Heart right ventricle (tissue), 16 donors: ENCODE results near the gene KIF6. TPM values are rescaled to one million over a fixed set of nuclear protein-coding genes. Genes with fewer than 3 reads are reported as not detected.
"Not testable (repeated sequence)": the region's sequence is repeated elsewhere in the genome, so short reads cannot be mapped to it uniquely, and the experiment has no call there.

ENCODE experiments used
- ATAC-seq, 8 donors: fragments of 200-7000 bp; cut with Tn5 transposase; one replicate each; pipeline ENCODE4 v1.9.1; 2020; ENCODE audit warnings: mild to moderate bottlenecking in 8 of 8, moderate library complexity in 8 of 8, moderate number of reproducible peaks in 1 of 8
- DNase-seq, 2 donors: peaks; one replicate each; pipeline ENCODE4 v3.0.0-alpha.2; 2020
- H3K27ac ChIP-seq, 10 donors: fragments of 200-600 bp; sonication (generic) in 2 of 10; one replicate each; pipeline versions ENCODE4 v1.5.0 to v1.8.0; 2020 to 2022; ENCODE audit warnings: mild to moderate bottlenecking in 3 of 10
- H3K27me3 ChIP-seq, 7 donors: fragments of 200-600 bp; one replicate each; pipeline ENCODE4 v1.8.0; 2021 to 2022; ENCODE audit warnings: mild to moderate bottlenecking in 2 of 7
- H3K36me3 ChIP-seq, 9 donors: fragments of 200-600 bp; sonication (generic) in 1 of 9; one replicate each; pipeline versions ENCODE4 v1.5.0 to v1.8.0; 2020 to 2022; ENCODE audit warnings: mild to moderate bottlenecking in 2 of 9
- H3K4me1 ChIP-seq, 9 donors: fragments of 200-600 bp; sonication (generic) in 1 of 9; one replicate each; pipeline versions ENCODE4 v1.5.0 to v1.8.0; 2020 to 2022; ENCODE audit warnings: mild to moderate bottlenecking in 4 of 9
- H3K4me3 ChIP-seq, 10 donors: fragments of 200-600 bp; sonication (generic) in 2 of 10; one replicate each; pipeline versions ENCODE4 v1.5.0 to v1.8.0; 2020 to 2022; ENCODE audit warnings: mild to moderate bottlenecking in 7 of 10, moderate library complexity in 2 of 10
- H3K9me3 ChIP-seq, 11 donors: fragments of 200-600 bp in 10 of 11; sonication (generic) in 2 of 11; one replicate each; pipeline versions ENCODE4 v1.5.0 to v1.8.0; 2013 to 2022; ENCODE audit warnings: mild to moderate bottlenecking in 2 of 11, control low read depth in 1 of 11, moderate library complexity in 1 of 11
- CTCF ChIP-seq, 9 donors: fragments of 200-600 bp; sonication (generic) in 2 of 9; IDR thresholded peaks; one replicate each; pipeline versions ENCODE4 v1.5.0 to v1.8.0; 2021 to 2022; ENCODE audit warnings: antibody characterized with exemption in 9 of 9, mild to moderate bottlenecking in 5 of 9, moderate library complexity in 1 of 9
- WGBS, 2 donors: extraction: QIAGEN DNeasy Blood & Tissue Kit; methylation state at CpG; one replicate each; pipeline ENCODE4 v1.1.7; 2013; ENCODE audit warnings: inconsistent platforms in 1 of 2; 5-methylcytosine and 5-hydroxymethylcytosine counted together
- intact Hi-C, 10 donors: fragments of 100-400 bp; cut with DNase I; formaldehyde crosslinking; loops; one replicate each; pipeline versions ENCODE4 v1.11.1 to v1.14.2; 2022
- polyA plus RNA-seq, 2 donors: library from polyadenylated mRNA; stranded (reverse); fragments of 200-250 nt; gene quantifications; one replicate each; pipeline ENCODE4 v1.2.3, GENCODE V29; 2013
- total RNA-seq, 10 donors: library from RNA; stranded (reverse); fragmentation: NEBNext Ultra II Directional in 3 of 10; extraction: Animal tissue kit (Norgen Biotek cat#: 25700) in 3 of 10; gene quantifications; one replicate each; pipeline versions ENCODE4 v1.2.1 to v1.2.4, GENCODE V29; 2021 to 2023
- donor health status: Arrhythmogenic right ventricular cardiomyopathy.
- donor health status: ischemic (EF 13 %, LVEDD 7.1; RV severe dilation, severe dysfunction).
- donor health status: healthy with polysubstance abuse.
- donor health status: DM: no; HTN: yes; CAD: no.
- donor health status: DM: no; HTN: no; CAD: no.
- donor health status: ischemic (EF 25% LVEDD 6.9; RV normal size, moderate dysfunction).
- donor health status: ischemic (EF 25% LVEDD 5.7; RV mildly dilated, moderate dysfunction).
- donor health status: healthy.
- donor health status: DM: yes; HTN: yes; CAD: no.
- donor health status: Ischemic cardiomyopathy.
- donor health status: ischemic (EF 35%, LVEDD 5.7; RV mildly dilated, moderate dysfunction).
- donor health status: nonischemic (EF 11% LVEDD 7.7; RV severe dilation, severe dysfunction).
- donor health status: DM: yes; HTN: yes; CAD: no.
- donor health status: PGD.
- donor health status: ischemic (EF 29% LVEDD 5.4; RV normal size, mild dysfunction).
- donor health status: nonischemic (EF 23%, LVEDD 6.1; RV moderate dilation, normal function).

Gene KIF6
- total and polyA plus RNA-seq, 12 donors: 0.01 to 1.6 (median 0.45) TPM; not detected in 2

- H3K27ac ChIP-seq: no peak overlapping the region
- no peaks in the 10 kb centered on the region for H3K27me3 ChIP-seq
- H3K9me3 ChIP-seq: no peaks in the 10 kb centered on the region
- TF ChIP-seq CTCF (IDR thresholded peaks at IDR 0.05): no peak
- no peaks in the 10 kb centered on the region for H3K36me3 ChIP-seq
- peaks cover 0 to 3% (median 0%) of the 10 kb centered on the region in 9 donors for H3K4me1 ChIP-seq
- H3K4me3 ChIP-seq: no peak overlapping the region
- ATAC-seq: no peak
- no peak for DNase-seq
- WGBS, 2 donors: 66 to 73% methylated on average over 3 of the region's 3 CpGs
- intact Hi-C loops: no loop called here
Observed at GRCh38 chr6:39684790-39685488, 40.3 kb downstream of the KIF6 start.

DNA sequence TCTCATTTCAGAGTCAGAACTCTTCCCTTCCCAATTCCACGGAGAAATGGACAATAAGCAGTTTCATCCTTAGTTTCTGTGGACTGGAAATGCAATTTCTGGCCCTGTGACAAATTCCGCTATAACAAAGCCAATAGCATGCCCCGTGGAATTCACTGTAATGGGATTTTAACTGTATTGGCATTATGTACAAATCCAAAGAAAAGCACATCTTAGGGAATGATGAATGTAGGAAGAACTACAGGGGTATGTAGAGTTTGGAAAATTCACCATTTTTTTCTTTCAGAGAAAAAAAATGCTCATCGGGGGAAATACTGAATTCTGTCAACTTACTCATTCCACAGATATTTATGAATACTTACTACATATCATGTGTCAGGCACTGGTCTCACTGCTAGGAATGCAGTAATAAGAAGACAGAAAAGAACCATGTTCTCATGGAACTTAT, 43.5 kb downstream of the KIF6 start:
- no peak for DNase-seq
- 45 to 54% methylated on average over 4 of the region's 4 CpGs for WGBS, 2 donors
- Histone ChIP-seq H3K27me3 (no peaks in the 10 kb centered on the region), H3K9me3 (no peaks in the 10 kb centered on the region), H3K4me3 (no peak overlapping the region), H3K27ac (no peak overlapping the region), H3K36me3 (no peaks in the 10 kb centered on the region), H3K4me1 (no peaks in the 10 kb centered on the region)
- ATAC-seq: no peak
- TF ChIP-seq CTCF (IDR thresholded peaks at IDR 0.05): no peak
- intact Hi-C loops: no loop called here

DNA sequence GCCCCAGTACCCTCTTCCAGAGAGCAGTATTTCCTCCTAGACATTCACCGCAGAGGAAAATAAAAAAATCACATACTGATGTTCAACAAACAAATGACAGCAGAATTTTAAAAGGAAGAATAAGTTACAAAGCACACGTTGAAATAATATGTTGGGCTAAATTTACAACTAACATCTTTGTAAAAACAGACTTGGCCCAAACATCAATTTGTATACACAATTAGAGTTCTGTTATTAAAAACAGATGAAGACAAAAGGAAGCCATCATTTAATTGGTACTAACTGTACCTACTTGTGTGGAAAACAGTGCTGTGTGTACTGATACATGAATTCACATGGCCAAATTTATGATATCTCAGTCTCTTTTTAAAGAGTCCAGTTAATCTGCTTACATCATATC, 46.3 kb downstream of the KIF6 start:
- DNase-seq (no peak), ATAC-seq (no peak)
- no peak for TF ChIP-seq CTCF (IDR thresholded peaks at IDR 0.05)
- Histone ChIP-seq H3K4me3 (no peak overlapping the region), H3K27me3 (no peaks in the 10 kb centered on the region), H3K27ac (no peak overlapping the region), H3K4me1 (no peaks in the 10 kb centered on the region), H3K36me3 (no peaks in the 10 kb centered on the region), H3K9me3 (peaks cover 0 to 7% (median 0%) of the 10 kb centered on the region in 11 donors)
- intact Hi-C loops: no loop called here
- WGBS, 2 donors: 90 to 91% methylated on average over 2 of the region's 2 CpGs

- peaks cover 0 to 17% (median 3%) of the 10 kb centered on the region in 11 donors for H3K9me3 ChIP-seq
- ATAC-seq, intact Hi-C loops, H3K36me3 ChIP-seq, H3K4me3 ChIP-seq, H3K4me1 ChIP-seq, H3K27ac ChIP-seq, H3K27me3 ChIP-seq, DNase-seq: not testable (repeated sequence)
- 78 to 84% methylated on average over 2 of the region's 3 CpGs for WGBS, 2 donors
Observed at GRCh38 chr6:39677318-39677717, 47.9 kb downstream of the KIF6 start.

DNA sequence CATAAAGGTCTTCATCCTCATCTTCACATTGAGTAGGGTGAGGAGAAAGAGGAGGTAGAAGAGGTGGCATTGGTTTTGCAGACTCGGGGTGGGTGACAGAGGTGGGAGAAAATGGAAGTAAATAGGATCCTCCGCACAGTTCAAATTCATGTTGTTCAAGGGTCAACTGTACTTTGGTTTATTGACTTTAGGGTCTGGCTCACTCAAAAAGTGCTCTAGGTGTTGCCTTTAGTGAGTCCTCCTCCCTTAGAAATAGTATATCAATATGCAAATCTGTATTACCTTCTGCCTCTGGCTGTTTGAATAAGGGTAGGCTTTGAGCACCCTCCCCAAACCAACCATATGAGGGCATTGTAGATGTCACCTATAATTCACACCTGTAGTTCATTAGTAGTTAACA, 54.7 kb downstream of the KIF6 start:
- Histone ChIP-seq H3K9me3 (peaks cover 0 to 15% (median 3%) of the 10 kb centered on the region in 11 donors), H3K27me3 (no peaks in the 10 kb centered on the region), H3K36me3 (no peaks in the 10 kb centered on the region), H3K27ac (no peak overlapping the region), H3K4me1 (no peaks in the 10 kb centered on the region), H3K4me3 (no peak overlapping the region)
- ATAC-seq: no peak
- WGBS, 2 donors: 93 to 94% methylated on average over 2 of the region's 2 CpGs
- TF ChIP-seq CTCF (IDR thresholded peaks at IDR 0.05): no peak
- intact Hi-C loops: no loop called here
- DNase-seq: no peak
